Fibroblast of mammary gland (primary cell): ENCODE results near the gene SLCO4A1.

Source experiments
- DNase-seq: peaks from one replicate; pipeline ENCODE4 v3.0.0-alpha.2; 2010; ENCODE audit warnings: low read depth
- H3K4me3 ChIP-seq: 2 replicates; pipeline ENCODE4 v1.5.1; 2011; ENCODE audit warnings: low read depth, mild to moderate bottlenecking, low read length, moderate library complexity; ENCODE audit not compliant: control insufficient read depth
- TF ChIP-seq, protein P1 (sequence below): conservative IDR thresholded peaks from 2 replicates; pipeline ENCODE4 v1.5.1; 2011; ENCODE audit warnings: low read depth, low read length, inconsistent platforms; ENCODE audit not compliant: control insufficient read depth, insufficient read depth

The SLCO4A1 gene

DNA sequence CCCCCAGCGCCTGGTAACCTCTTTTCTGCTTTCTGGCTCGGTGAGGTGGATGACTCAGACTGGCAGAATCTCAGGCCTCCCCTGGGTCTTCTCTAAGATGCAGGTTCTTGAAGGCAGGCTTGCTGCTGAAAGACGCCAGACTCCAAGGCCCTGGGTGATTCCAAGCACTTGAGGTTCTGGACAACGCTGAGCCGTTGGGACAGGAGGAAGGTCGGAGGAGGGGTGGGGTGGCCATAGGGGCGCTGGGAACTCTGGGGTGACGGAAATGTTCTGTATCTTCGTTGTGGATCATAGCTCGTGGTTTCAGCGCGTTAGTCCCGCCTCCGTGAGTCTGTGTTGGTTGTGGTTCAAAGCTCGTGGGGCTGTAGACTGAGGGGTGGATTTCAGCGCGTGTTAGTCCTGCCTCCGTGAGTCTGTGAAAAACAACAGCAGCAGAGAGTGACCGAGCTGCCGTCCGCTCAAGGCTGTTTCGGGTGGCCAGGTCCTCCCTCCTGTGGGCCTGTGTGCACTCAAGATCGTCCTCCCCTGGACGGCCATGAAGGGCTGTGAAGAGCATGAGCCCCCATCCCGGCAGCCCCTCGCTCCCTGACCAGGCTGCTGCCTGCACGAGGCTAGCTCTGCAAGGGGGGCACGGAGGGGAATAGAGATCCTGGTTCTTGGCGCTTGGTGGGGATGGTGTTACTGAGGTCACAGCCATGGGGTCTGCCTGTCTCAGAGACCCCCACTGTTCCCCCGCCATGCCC lies 74.1 kb downstream of the SLCO4A1 start:
- TF ChIP-seq, protein P1, sequence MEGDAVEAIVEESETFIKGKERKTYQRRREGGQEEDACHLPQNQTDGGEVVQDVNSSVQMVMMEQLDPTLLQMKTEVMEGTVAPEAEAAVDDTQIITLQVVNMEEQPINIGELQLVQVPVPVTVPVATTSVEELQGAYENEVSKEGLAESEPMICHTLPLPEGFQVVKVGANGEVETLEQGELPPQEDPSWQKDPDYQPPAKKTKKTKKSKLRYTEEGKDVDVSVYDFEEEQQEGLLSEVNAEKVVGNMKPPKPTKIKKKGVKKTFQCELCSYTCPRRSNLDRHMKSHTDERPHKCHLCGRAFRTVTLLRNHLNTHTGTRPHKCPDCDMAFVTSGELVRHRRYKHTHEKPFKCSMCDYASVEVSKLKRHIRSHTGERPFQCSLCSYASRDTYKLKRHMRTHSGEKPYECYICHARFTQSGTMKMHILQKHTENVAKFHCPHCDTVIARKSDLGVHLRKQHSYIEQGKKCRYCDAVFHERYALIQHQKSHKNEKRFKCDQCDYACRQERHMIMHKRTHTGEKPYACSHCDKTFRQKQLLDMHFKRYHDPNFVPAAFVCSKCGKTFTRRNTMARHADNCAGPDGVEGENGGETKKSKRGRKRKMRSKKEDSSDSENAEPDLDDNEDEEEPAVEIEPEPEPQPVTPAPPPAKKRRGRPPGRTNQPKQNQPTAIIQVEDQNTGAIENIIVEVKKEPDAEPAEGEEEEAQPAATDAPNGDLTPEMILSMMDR: no peak
- H3K4me3 ChIP-seq: no peak overlapping the region
- peak; percentile 48 for DNase-seq

DNA sequence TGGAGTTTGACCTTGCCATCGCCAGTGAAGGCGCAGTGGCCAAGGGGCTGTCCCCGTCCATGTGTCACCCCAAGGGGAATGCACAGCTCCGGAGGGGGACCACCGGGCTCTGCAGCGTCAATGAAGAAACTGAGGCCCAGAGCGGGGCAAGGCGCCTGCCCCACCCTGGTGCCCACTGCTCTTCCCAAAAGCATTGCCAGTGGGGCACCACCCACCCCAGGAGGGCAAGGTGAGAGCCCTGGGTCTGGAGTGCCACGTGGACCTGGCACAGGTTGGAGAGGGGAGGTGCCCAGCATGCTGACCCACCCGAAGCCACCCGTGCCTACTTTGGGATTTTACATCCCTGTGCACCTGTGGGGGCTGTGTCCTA lies 74.6 kb downstream of the SLCO4A1 start:
- TF ChIP-seq, protein P1: no peak
- no peak for DNase-seq
- no peak overlapping the region for H3K4me3 ChIP-seq

DNA sequence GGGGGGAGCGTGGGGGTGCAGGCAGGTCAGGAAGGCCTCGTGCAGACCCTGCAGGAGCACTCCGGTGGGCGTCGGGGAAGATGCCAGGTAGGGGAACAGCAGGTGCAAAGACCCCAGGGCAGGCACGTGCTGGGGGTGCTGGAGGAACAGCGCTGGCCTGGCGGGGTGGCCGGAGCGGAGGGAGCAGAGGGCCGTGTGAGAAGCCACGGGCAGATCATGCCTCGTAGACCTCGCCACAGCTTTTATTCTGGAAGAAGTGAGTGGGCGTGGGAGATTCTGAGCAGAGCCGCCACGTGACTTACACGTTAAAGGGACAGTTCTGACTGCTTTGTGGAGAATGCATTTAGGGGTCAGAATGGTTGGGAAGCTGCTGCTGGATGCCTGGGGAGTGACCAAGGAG lies 75.6 kb downstream of the SLCO4A1 start:
- TF ChIP-seq, protein P1: no peak
- no peak for DNase-seq
- H3K4me3 ChIP-seq: no peak overlapping the region

DNA sequence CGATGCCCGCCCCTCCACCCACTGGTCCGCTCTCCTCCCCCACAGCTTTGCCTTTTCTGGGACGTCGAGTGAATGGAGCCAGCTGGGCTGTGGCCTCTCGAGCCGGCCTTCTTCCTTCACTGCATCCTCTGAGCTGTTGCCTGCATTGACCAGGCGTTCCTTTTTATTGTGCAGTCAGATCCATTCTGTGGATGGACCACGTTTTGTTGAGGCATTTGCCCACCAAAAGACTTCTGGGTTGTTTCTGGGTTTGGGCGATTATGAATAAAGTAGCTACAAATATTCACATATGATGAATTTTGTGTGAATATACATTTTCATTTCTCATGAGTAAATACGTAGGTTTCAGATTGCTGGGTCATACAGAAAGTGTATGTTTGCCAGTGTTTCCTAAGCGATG lies 76.2 kb downstream of the SLCO4A1 start:
- H3K4me3 ChIP-seq: no peak overlapping the region
- DNase-seq: no peak
- TF ChIP-seq, protein P1: no peak

DNA sequence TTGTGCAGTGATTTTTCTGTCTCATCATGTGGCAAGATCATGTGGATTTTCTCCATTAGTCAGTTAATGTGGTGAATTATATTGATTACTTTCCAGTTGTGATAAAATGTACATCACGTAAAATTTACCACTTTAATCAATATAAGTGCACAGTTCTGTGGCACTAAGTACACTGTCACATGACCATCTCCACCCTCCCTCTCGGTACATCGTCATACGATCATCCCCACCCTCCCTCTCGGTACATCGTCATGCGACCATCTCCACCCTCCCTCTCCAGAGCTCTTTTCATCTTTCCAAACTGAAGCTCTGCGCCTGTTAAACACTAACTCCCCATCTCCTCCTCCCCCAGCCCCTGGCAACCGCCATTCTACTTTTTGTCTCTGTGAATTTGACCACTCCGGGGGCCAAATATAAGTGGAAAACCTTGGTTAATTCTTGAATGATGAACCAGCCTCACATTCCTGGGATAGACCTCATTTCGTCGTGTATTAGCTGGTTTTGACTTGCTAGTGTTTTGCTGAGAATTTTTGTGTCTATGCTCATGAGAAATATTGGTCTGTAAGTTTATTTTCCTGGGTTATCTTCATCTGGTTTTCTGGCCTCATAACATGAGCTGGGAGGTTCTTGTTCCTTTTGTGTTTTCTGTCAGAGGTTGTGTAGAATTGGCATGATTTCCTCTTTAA lies 77.1 kb downstream of the SLCO4A1 start:
- H3K4me3 ChIP-seq: no peak overlapping the region
- TF ChIP-seq, protein P1: no peak
- DNase-seq: no peak
